H1 (cell line): Measurements from ENCODE around the gene SIX4. TPM values are rescaled to one million over a fixed set of nuclear protein-coding genes. Genes with fewer than 3 reads are reported as not detected.
A peak's percentile ranks its signal among the peaks of the same experiment; 100 is the strongest.

Experiments used
- CTCF ChIA-PET: fragments of 300-600 bp; sonication (Branson Sonifier 250); formaldehyde crosslinking; loops from one replicate; lab custom pipeline; 2021; ENCODE audit not compliant: partially characterized antibody; lab: Charles Lee
- POLR2A ChIA-PET: fragments of 300-600 bp; sonication (Branson Sonifier 250); formaldehyde crosslinking; loops from one replicate; lab custom pipeline; 2021; ENCODE audit warnings: inconsistent platforms; ENCODE audit not compliant: partially characterized antibody; lab: Charles Lee
- DNase-seq, 2 experiments: peaks; one replicate each; pipeline versions ENCODE4 v3.0.0 to v3.0.0-alpha.2; 2010 to 2022; ENCODE audit warnings: low spot score in 2 of 2, low read depth in 1 of 2, mixed read lengths in 1 of 2
- FAIRE-seq: peaks from 2 replicates; lab custom pipeline; 2011; peaks lifted over from hg19 to GRCh38; lab: Jason Lieb, UNC
- H2AFZ ChIP-seq: 2 replicates; pipeline ENCODE4 v1.8.1; 2012; ENCODE audit warnings: low read length, inconsistent platforms
- H2AK5ac ChIP-seq: 2 replicates; pipeline ENCODE4 v1.6.1; 2013; ENCODE audit warnings: low read depth, low read length
- H2BK120ac ChIP-seq: replicated peaks from 2 replicates; pipeline ENCODE3; 2013; ENCODE audit warnings: low read depth, low read length, inconsistent platforms
- H2BK12ac ChIP-seq: 2 replicates; pipeline ENCODE4 v1.6.1; 2013; ENCODE audit warnings: low read depth, low read length
- H2BK15ac ChIP-seq: 2 replicates; pipeline ENCODE4 v1.6.1; 2013; ENCODE audit warnings: low read length
- H2BK20ac ChIP-seq: 2 replicates; pipeline ENCODE4 v1.6.1; 2013; ENCODE audit warnings: low read length
- H2BK5ac ChIP-seq: 2 replicates; pipeline ENCODE4 v1.6.1; 2013; ENCODE audit warnings: low read depth, low read length
- H3K14ac ChIP-seq: 2 replicates; pipeline ENCODE4 v1.6.1; 2013; ENCODE audit warnings: inconsistent platforms; ENCODE audit not compliant: insufficient read length
- H3K18ac ChIP-seq: 2 replicates; pipeline ENCODE4 v1.6.1; 2013; ENCODE audit warnings: low read length; ENCODE audit errors: extremely low read depth
- H3K23ac ChIP-seq: 2 replicates; pipeline ENCODE4 v1.6.1; 2013; ENCODE audit warnings: inconsistent platforms; ENCODE audit not compliant: insufficient read length
- H3K23me2 ChIP-seq: 2 replicates; pipeline ENCODE4 v1.6.1; 2013; ENCODE audit warnings: low read depth, low read length
- H3K27ac ChIP-seq: 2 replicates; pipeline ENCODE4 v1.6.1; 2011; ENCODE audit warnings: low read depth, low read length, inconsistent platforms
- H3K27me3 ChIP-seq, 4 experiments: replicated peaks in 1 of 4; 1 replicate in 1 of 4; 2 replicates in 3 of 4; pipeline versions ENCODE4 v1.6.1 to v1.8.1; 2011 to 2013; ENCODE audit warnings: low read length in 3 of 4, mild to moderate bottlenecking in 3 of 4, inconsistent platforms in 2 of 4, mixed read lengths in 2 of 4, moderate library complexity in 1 of 4; ENCODE audit not compliant: control insufficient read depth in 3 of 4, insufficient read depth in 3 of 4; ENCODE audit errors: extremely low read depth in 1 of 4
- H3K36me3 ChIP-seq, 4 experiments: 2 replicates each; pipeline versions ENCODE4 v1.6.1 to v1.8.1; 2011 to 2013; ENCODE audit warnings: mild to moderate bottlenecking in 4 of 4, low read length in 3 of 4, moderate library complexity in 2 of 4, control low read depth in 1 of 4, inconsistent platforms in 1 of 4; ENCODE audit not compliant: insufficient read depth in 4 of 4, control insufficient read depth in 2 of 4
- H3K4ac ChIP-seq: replicated peaks from 2 replicates; pipeline ENCODE3; 2013; ENCODE audit warnings: low read length, low read depth, mixed read lengths, inconsistent platforms; ENCODE audit not compliant: insufficient read length
- H3K4me1 ChIP-seq, 4 experiments: replicated peaks in 1 of 4; 1 replicate in 1 of 4; 2 replicates in 3 of 4; pipeline versions ENCODE4 v1.6.1 to v1.8.1; 2011 to 2013; ENCODE audit warnings: low read length in 3 of 4, inconsistent platforms in 2 of 4, mixed read lengths in 1 of 4; ENCODE audit not compliant: insufficient read depth in 4 of 4, control insufficient read depth in 3 of 4
- H3K4me2 ChIP-seq, 2 experiments: 2 replicates each; pipeline versions ENCODE4 v1.6.1 to v1.8.1; 2011 to 2013; ENCODE audit warnings: low read depth in 2 of 2, low read length in 2 of 2, control low read depth in 1 of 2, inconsistent platforms in 1 of 2, mild to moderate bottlenecking in 1 of 2; ENCODE audit not compliant: insufficient read depth in 1 of 2
- H3K4me3 ChIP-seq, 4 experiments: fragments of 200-600, 300-600 bp in 1 of 4; sonication (generic), shearing (Covaris generic), sonication (Bioruptor Twin) in 1 of 4; 2 replicates each; pipeline versions ENCODE4 v1.5.1 to v1.8.1; 2011 to 2016; ENCODE audit warnings: low read length in 4 of 4, low read depth in 3 of 4, control low read depth in 2 of 4, inconsistent platforms in 2 of 4, mild to moderate bottlenecking in 2 of 4, mixed read lengths in 1 of 4, moderate library complexity in 1 of 4; ENCODE audit not compliant: insufficient read depth in 2 of 4; ENCODE audit errors: extremely low read depth in 1 of 4
- H3K56ac ChIP-seq: replicated peaks from 2 replicates; pipeline ENCODE3; 2013; ENCODE audit warnings: low read depth, mild to moderate bottlenecking, mixed read lengths, low read length, inconsistent platforms; ENCODE audit not compliant: insufficient read length
- H3K79me1 ChIP-seq: 2 replicates; pipeline ENCODE4 v1.6.1; 2013; ENCODE audit warnings: low read depth, low read length, control low read depth
- H3K79me2 ChIP-seq, 2 experiments: 2 replicates each; pipeline versions ENCODE4 v1.6.1 to v1.8.1; 2012 to 2013; ENCODE audit warnings: low read length in 2 of 2, mild to moderate bottlenecking in 2 of 2, inconsistent platforms in 1 of 2; ENCODE audit not compliant: insufficient read depth in 2 of 2, control insufficient read depth in 1 of 2
- H3K9ac ChIP-seq, 4 experiments: replicated peaks in 1 of 4; 1 replicate in 1 of 4; 2 replicates in 3 of 4; pipeline versions ENCODE4 v1.6.1 to v1.8.1; 2011 to 2013; ENCODE audit warnings: low read depth in 3 of 4, low read length in 3 of 4, control low read depth in 2 of 4, mild to moderate bottlenecking in 2 of 4, moderate library complexity in 2 of 4, inconsistent platforms in 1 of 4; ENCODE audit errors: extremely low read depth in 1 of 4
- H3K9me3 ChIP-seq, 2 experiments: 2 replicates each; pipeline versions ENCODE4 v1.6.1 to v1.8.1; 2012 to 2013; ENCODE audit warnings: mild to moderate bottlenecking in 2 of 2, moderate library complexity in 2 of 2, control low read depth in 1 of 2, inconsistent platforms in 1 of 2, low read depth in 1 of 2, low read length in 1 of 2, mixed read lengths in 1 of 2; ENCODE audit not compliant: insufficient read depth in 2 of 2
- H4K20me1 ChIP-seq, 2 experiments: replicated peaks in 1 of 2; 2 replicates each; pipeline versions ENCODE3 to v1.8.1; 2011 to 2013; ENCODE audit warnings: inconsistent platforms in 2 of 2, low read length in 2 of 2, mild to moderate bottlenecking in 1 of 2; ENCODE audit not compliant: insufficient read depth in 2 of 2, control insufficient read depth in 1 of 2
- H4K5ac ChIP-seq: 2 replicates; pipeline ENCODE4 v1.6.1; 2013; ENCODE audit warnings: low read length, low read depth, mixed read lengths, inconsistent platforms; ENCODE audit not compliant: insufficient read length
- H4K8ac ChIP-seq: 2 replicates; pipeline ENCODE4 v1.8.0; 2013; ENCODE audit warnings: mild to moderate bottlenecking, moderate library complexity, low read length, inconsistent platforms; ENCODE audit not compliant: insufficient read depth; ENCODE audit errors: extremely low read depth
- H4K91ac ChIP-seq: replicated peaks from 2 replicates; pipeline ENCODE3; 2013; ENCODE audit warnings: low read length, mixed read lengths, inconsistent platforms; ENCODE audit not compliant: insufficient read length
- BACH1 ChIP-seq: IDR thresholded peaks from 2 replicates; pipeline ENCODE4 v1.6.1; 2012; ENCODE audit warnings: low read length, improper control_type of control experiment
- HDAC2 ChIP-seq, 2 experiments: fragments of 300-600 bp in 1 of 2; sonication (generic) in 1 of 2; IDR thresholded peaks; 2 replicates each; pipeline ENCODE4 v1.6.1; 2011 to 2012; ENCODE audit warnings: low read depth in 2 of 2, low read length in 2 of 2, mild to moderate bottlenecking in 2 of 2, moderate library complexity in 2 of 2, borderline replicate concordance in 1 of 2, inconsistent platforms in 1 of 2
- MAFK ChIP-seq: IDR thresholded peaks from 2 replicates; pipeline ENCODE4 v1.6.1; 2012; ENCODE audit warnings: low read depth, mild to moderate bottlenecking, improper control_type of control experiment, low read length
- TAF7 ChIP-seq: optimal IDR thresholded peaks from 2 replicates; pipeline ENCODE3; 2011; ENCODE audit warnings: low read depth, mild to moderate bottlenecking, inconsistent platforms, low read length, moderate library complexity, borderline replicate concordance
- WGBS, 2 experiments: shearing (Covaris generic) in 1 of 2; methylation state at CpG; one replicate each; pipeline versions ENCODE4 v1.1.6 to v1.1.7; 2013 to 2015; ENCODE audit warnings: low lambda C conversion rate in 2 of 2, mixed read lengths in 2 of 2, inconsistent platforms in 1 of 2, low coverage in 1 of 2, missing lambda C conversion rate in 1 of 2; ENCODE audit not compliant: insufficient replicate concordance in 2 of 2, insufficient coverage in 1 of 2, insufficient read length in 1 of 2; ENCODE audit errors: extremely low coverage in 1 of 2, missing lambda C conversion rate in 1 of 2; 5-methylcytosine and 5-hydroxymethylcytosine counted together
- polyA plus RNA-seq, 7 experiments: library from polyadenylated mRNA; depleted of rRNA in 3 of 7; stranded (reverse) in 5 of 7; unstranded in 2 of 7; fragments of >200 nt in 5 of 7; fragments of 200-250 nt in 2 of 7; gene quantifications; 1 replicate in 5 of 7; 2 replicates in 1 of 7; 4 replicates in 1 of 7; pipeline versions ENCODE4 v1.2.1 to v1.2.3, GENCODE V29; 2011 to 2013; ENCODE audit warnings: missing spikeins in 2 of 7, mixed read lengths in 2 of 7
- total RNA-seq: library from RNA; stranded (reverse); fragmentation: NEBNext Ultra II Directional; extraction: Animal tissue kit (Norgen Biotek cat#: 25700); gene quantifications from 2 replicates; pipeline ENCODE4 v1.2.1, GENCODE V29; 2021

The SIX4 gene
- total and polyA plus RNA-seq, 2 of the 8 experiments (the other 6 are each of a cell fraction or from before 2014, with no cell fraction given): 9.0 to 38.9 TPM

DNA sequence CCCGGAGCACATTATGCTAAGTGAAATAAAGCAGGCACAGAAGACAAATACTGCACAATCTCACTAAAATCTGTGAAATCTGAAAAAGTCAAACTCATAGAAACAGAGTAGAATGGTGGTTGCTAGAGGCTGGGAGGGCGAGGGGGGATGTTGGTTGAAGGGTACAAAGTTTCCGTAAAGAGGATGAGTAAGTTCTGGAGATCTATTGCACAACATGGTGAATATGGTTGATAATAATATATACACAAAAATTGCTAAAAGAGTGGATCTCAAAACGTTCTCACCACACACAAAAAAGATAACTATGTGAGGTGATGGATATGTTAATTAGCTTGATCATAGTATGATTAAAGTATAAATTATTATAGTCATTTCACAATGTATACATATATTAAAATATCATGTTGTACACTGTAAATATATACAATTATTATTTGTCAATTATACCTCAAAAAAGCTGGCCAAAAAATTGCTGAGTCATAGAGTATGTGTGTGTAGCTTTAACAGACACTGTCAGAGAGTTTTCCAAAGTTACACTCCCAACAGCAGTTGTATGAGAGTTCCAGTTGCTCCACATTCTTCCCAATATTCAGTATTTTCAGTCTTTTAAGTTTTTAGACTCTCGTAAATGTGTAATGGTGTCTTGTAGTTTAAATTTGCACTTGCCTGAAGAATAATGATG lies 55.6 kb downstream of the SIX4 start:
- 87% methylated on average over 5 of the region's 5 CpGs; no CpG with 5 or more reads in 1 of the 2 experiments for WGBS, 2 experiments

More for the DNA sequence above, 55.6 kb downstream of the SIX4 start:
- no peak overlapping the region for H3K4me2 ChIP-seq
- H3K56ac ChIP-seq: no peak overlapping the region
- no peaks in the 10 kb centered on the region for H3K4me1 ChIP-seq
- no peak overlapping the region for H4K8ac ChIP-seq
- DNase-seq: no peak
- no peak overlapping the region for H2BK5ac ChIP-seq
- no peak overlapping the region for H2BK120ac ChIP-seq
- no peak overlapping the region for H2BK20ac ChIP-seq
- no peak overlapping the region for H2BK15ac ChIP-seq
- H3K23ac ChIP-seq: no peak overlapping the region
- TF ChIP-seq TAF7: no peak
- peak; percentile 65; the same call in 1 of the 2 replicates for TF ChIP-seq MAFK
- TF ChIP-seq HDAC2 (IDR thresholded peaks at IDR 0.05; ENCODE audit: borderline replicate concordance in 1 of 2, low read depth in 2 of 2, low read length in 2 of 2): no peak
- peak; percentile 75 for TF ChIP-seq BACH1
- no peaks in the 10 kb centered on the region for H3K79me1 ChIP-seq
- H3K14ac ChIP-seq: no peak overlapping the region
- H2BK12ac ChIP-seq: no peak overlapping the region
- H3K4ac ChIP-seq: no peak overlapping the region
- no peak overlapping the region for H2AK5ac ChIP-seq
- no peak overlapping the region for H3K18ac ChIP-seq
- no peak overlapping the region for H4K5ac ChIP-seq
- POLR2A ChIA-PET: no interaction called here
- no peaks in the 10 kb centered on the region; the same call in 1 of the 2 replicates for H3K23me2 ChIP-seq
- no peaks in the 10 kb centered on the region for H3K27me3 ChIP-seq
- no peaks in the 10 kb centered on the region for H4K20me1 ChIP-seq
- H3K27ac ChIP-seq: no peak overlapping the region
- CTCF ChIA-PET: no interaction called here
- no peak overlapping the region for H4K91ac ChIP-seq
- no peaks in the 10 kb centered on the region for H3K36me3 ChIP-seq
- H3K9ac ChIP-seq: no peak overlapping the region
- H3K4me3 ChIP-seq: no peak overlapping the region
- no peaks in the 10 kb centered on the region for H3K9me3 ChIP-seq
- H3K79me2 ChIP-seq: no peaks in the 10 kb centered on the region
- no peak for FAIRE-seq
- no peak overlapping the region for H2AFZ ChIP-seq
